NCI-H146 treated with DMSO at 0.1 percent for 48 hours (cell line): Measurements from ENCODE around the gene GNAI3.

Experiments used
- DNase-seq: peaks from one replicate; lab custom pipeline; 2025; ENCODE audit not compliant: unreplicated experiment; lab: John Stamatoyannopoulos, UW

The GNAI3 gene

DNA sequence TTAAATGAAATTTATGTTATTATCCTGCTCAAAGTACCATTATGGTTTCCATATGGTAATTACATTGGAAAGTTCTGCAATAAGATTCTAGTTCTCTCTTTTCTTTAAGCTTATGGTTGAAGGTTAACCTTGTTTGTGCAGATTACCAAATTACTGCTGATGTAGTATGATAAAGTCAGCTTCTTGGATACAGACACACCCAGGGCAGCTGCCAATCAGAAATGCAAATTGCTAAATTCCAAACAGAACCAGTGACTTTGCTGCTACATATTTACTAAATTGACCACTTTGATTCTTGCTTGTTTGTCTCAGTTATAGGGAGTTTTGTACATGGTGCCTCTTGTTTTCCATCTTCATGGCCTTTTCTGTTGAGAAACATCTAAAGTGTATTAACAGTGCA lies 44.5 kb downstream of the GNAI3 start:
- no peak for DNase-seq

GRCh38 chr1:109595531-109595930 lies 47.1 kb downstream of the GNAI3 start:
- no peak for DNase-seq

DNA sequence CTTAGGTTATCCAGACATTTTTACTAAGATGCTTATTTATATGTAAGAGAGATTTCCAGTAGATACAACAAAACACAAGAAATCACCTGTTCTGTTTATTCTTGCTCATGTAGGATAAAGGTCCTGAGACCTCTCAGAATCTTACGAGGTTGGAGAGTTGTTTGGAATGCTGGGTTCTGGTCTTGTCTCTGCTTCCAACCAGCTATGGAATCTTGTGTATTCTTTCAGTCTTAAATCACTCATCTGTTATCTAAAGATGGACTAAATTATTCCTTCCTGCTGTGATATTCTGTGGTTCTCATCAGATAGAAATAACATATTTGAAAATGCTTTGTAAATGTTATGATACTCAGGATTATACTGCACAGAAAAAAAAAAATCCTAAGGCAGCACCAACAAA lies 49.7 kb downstream of the GNAI3 start:
- no peak for DNase-seq

DNA sequence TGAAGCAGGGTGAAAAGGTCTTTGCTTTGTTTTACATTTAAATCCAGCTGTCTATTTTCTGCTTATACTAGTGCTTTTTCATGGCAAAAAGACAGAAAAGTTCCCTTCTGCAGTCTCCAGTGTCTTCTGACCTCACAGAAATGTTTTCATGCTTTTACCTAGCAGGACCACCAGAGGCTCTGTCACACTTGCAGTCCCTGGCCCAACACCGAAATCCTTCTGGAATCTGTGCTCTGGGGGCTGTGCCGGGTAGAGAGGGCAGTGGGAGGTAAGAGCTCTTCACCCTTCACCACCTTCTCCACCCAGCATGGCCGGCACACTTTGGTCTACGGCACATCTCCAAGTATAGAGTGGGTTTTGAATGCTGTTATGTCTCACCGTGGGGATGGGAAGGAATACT lies 50.2 kb downstream of the GNAI3 start:
- DNase-seq, result no peak

DNA sequence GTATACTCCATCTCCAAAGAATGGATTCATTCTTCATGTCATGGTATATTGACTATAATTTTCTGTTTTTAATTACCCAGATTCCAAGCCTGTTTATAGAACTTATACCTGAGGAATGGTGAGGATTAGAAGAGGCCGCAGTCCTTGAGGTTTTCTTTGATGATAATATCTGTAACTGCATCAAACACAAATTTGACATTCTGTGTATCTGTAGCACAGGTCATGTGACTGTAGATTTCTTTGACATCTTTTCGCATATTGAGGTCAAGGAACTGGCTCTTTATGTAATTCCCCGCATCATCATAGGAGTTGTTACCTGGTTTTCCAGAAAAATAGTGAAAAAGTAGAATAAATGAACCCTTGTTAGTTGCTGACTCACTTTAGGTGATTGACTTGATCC lies 54.8 kb downstream of the GNAI3 start:
- DNase-seq, result no peak

DNA sequence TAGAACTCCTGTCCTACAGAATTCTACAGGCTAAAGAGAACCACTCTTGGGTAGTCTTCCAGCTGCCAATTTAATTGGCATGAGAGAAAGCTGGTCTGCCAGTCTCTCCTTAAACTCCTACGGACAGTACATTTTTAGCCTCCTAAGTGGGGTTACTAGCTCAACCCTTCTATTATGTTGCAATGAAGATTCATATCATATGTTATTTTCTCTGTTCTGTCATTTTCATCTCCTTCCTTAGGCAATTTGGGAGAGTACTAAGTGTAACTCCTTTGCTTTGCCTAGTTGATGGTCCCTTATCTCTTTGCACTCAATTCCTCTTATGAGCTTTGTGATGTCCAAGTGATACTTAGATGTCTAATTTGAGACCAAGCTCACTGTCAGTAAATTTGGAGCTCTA lies 57.0 kb downstream of the GNAI3 start:
- no peak for DNase-seq

GRCh38 chr1:109609881-109610280 lies 61.5 kb downstream of the GNAI3 start:
- DNase-seq, result no peak

DNA sequence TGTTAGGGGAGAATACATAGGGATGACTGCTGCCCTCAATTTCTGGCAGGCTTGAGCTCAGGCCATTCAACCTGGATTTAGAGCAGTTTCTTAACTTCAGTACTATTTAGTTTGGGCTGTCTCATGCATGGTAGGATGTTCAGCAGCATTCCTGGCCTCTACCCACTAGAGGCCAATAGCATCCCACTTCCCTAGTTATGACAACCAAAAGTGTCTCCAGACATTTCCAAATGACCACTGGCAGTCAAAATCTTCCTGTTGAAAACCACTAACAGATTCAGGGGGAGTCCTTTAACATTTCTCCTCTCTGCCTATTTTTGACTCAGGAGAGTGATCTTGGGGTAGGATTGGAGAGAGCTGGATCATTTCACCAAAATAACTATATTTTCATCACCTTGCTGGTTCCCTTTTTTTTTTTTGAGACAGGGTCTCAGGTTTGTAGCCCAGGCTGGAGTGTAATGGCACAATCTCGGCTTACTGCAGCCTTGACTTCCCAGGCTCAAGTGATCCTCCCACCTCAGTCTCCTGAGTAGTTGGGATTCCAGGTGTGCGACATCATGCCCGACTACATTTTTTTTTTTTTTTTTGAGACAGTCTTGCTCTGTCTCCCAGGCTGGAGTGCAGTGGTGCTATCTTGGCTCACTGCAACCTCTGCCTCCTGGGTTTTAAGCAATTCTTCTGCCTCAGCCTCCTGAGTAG lies 62.3 kb downstream of the GNAI3 start:
- DNase-seq, result no peak

DNA sequence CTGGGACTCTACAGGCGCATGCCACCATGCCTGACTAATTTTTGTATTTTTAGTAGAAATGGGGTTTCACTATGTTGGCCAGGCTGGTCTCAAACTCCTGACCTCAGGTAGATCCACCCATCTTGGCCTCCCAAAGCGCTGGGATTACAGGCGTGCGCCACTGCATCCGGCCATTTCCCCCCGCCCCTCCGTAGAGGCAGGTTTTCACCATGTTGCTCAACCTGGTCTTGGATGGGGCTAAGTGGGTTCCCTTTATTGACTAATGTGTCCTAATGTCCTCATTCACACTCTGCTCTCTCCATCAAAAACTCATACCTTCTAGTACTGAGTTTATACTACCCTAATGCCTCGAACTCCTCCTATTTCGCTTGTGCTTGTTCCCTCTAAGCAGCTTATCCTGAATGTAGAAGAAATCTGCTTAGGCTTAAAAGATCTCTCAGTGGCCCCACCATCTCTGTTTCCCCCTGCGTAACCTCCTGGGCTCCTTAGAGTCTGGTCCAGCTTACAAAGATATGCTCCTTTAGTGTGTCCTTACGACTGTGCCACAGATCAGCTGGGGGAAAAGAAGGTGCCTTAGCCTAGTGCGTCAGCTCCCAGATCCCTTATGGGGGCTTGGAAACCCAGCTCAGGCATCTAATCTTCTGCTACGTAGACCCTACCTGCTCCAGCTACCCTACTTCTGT lies 63.0 kb downstream of the GNAI3 start:
- DNase-seq, result no peak

- no peak for DNase-seq
These were observed 65.1 kb downstream of the GNAI3 start for GRCh38 chr1:109613361-109614147.

- no peak for DNase-seq
These were observed 67.5 kb downstream of the GNAI3 start for GRCh38 chr1:109615879-109616278.

DNA sequence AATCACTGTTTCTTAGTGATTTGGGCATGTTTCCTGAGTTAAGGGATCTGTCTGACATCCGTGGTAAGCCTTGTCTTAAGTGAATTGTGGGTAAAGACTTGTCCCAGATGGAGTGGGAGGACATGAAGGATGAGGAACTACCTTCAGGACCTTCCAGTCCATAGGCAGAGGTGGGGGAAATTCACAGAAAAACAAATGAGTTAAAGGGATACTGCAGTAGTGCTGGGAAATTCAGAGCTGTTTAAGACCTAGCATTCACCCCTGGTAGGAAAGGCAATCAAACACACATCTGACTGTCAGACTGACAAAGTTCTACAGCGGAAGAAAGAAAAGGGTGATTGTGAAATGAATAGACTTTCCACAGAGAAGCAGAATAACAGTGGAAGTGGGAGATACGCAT lies 68.0 kb downstream of the GNAI3 start:
- no peak for DNase-seq

DNA sequence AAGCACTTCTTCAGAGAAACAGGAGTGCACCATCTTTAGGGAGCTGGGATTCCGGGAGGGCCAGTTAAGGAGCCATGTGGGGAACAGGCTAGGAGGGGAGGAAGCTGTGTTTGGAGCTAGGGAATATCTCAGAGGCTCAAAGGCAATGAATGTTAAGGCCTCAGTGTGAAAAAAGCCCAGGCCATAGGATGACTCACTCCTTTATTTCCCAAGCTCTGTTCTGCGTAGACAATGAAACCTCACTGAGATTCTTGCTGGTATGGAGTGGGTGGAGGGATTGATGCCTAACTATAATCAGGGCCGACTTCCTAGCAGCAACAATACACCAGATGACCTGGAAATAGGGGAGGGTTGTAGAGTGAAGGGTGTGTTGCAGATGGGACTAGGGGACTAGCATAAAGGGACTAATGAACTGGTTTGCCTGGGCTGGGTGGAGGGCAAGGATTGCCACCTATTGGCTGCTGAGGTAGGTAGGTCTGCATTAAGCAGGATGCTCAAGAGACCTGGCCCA lies 68.9 kb downstream of the GNAI3 start:
- no peak for DNase-seq

GRCh38 chr1:109618661-109619575 lies 70.5 kb downstream of the GNAI3 start:
- peak; percentile 38 for DNase-seq

DNA sequence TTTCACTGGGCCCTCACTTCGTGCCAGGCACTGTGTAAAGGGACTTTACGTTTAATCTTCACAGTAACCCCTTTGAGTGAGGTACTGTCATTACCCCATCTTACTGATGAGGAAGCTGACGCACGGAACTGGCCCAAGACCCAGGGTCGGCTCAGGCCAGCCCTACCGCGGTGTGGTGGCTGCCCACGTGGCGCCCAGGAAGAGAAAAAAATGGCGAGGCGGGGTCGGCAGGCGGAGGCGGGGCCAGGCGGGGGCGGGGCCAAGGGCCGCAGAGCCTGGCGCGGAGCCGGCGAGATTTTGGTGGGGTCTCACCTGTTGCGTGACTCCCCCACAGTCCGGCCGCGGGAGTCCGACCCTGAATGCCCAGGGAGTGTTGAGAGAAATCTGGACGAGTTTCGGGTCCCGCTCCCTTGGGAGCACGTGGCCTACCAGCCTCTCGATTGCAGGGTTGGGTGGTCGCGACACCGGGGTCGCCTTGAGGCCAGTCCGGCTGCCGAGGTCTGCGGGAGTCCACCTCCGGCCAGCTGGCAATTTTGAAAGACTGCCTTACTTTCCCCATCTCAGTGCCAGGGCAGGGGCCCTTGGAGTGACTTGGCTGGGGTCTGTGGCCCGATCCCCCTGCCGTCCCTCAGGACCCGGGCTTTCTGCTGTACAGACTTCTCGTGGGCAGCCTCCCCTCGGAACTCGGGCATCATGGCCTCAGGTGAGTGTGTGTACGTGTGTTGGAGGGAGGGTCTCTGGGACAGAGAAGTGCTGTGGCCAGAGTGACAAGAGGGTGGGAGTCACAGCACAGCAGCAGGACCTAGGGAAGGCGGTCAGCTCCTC lies 71.4 kb downstream of the GNAI3 start, which contains the start of the genes AMPD2 and GNAT2:
Gene AMPD2 (plus strand): TSS at position 262 of the 825 bp plus-strand sequence. CDS start 1,339 bp downstream, outside the sequence.
Gene GNAT2 (minus strand): TSS at position 41 of the 825 bp plus-strand sequence. CDS start 6,746 bp downstream, outside the sequence.
- peak; percentile 39 for DNase-seq

DNA sequence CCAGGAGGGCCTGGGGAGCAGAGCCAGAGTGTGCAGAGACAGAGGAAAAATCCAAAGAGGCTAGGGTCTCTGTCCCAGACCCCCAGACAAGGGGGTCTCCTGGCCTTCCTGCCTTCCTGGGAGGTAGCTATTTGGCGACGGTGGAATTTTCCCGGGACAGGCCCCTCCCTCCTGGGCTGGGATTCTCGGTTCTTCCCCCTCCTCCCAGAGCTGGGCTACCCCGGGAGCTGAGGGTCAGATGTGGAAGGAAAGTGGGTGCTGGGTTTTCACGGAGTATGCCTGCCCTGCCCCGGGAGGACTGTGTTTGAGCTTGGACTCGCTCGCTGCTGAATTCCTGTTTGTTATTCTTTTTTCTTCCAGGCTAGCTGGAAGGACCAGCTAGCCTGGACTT lies 72.0 kb downstream of the GNAI3 start:
- no peak for DNase-seq

DNA sequence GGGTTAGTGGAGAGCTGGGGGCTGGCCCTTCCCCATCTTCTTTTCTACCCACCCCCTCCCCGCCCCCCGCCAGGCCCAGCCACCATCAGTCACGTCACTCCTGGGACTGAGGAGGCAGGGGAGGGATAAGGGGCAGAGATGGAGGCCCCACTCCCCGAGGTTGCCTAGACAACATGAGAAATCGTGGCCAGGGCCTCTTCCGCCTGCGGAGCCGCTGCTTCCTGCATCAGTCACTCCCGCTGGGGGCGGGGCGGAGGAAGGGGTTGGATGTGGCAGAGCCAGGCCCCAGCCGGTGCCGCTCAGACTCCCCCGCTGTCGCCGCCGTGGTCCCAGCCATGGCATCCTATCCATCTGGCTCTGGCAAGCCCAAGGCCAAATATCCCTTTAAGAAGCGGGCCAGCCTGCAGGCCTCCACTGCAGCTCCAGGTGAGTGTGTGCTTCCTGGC lies 72.4 kb downstream of the GNAI3 start:
- DNase-seq, result peak; percentile 82

DNA sequence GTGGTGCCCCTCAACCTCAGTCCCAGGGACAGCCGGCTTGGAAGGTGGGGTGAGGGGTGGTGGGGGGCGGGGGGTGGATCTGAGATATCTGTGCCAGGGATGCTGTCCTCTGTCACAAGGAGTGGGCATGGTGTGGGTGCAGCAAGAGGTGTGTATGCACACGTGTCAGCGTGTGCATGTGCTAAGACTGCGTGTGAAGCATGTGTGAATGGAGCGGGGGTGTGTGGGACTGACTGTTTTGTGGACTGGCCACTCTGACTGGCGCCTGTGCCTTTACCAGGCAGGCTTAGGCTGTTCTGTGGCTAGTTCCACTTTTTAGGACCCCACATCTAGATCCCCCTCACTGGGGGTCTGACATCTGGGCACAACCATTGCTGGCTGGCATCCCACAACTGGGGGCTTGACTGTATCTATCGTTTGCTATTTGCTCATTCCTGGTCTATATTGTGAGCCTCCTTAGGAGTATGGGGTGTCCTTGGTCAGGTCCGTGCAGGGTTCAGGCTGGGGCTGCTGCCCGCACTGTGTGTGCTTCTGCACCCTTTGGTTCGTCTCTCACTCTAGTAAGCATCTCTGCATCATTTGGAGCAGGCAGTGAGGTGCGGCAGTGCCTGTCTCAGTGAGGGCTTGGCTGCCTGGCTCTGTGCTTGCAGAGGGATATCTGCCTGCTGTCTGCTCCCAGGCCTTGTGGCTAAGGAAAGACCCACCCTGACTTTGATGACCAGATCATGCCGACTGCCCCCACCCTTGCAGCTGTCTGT lies 73.1 kb downstream of the GNAI3 start:
- DNase-seq, result no peak
